GM19025 (cell line): ENCODE results near the gene ENG.

Experiments
- ATAC-seq: cut with Tn5 transposase; IDR thresholded peaks from one replicate; pipeline ENCODE4 v1.9.1; 2021; ENCODE audit warnings: mild to moderate bottlenecking, low read depth, moderate library complexity; ENCODE audit not compliant: unreplicated experiment

ENG gene

DNA sequence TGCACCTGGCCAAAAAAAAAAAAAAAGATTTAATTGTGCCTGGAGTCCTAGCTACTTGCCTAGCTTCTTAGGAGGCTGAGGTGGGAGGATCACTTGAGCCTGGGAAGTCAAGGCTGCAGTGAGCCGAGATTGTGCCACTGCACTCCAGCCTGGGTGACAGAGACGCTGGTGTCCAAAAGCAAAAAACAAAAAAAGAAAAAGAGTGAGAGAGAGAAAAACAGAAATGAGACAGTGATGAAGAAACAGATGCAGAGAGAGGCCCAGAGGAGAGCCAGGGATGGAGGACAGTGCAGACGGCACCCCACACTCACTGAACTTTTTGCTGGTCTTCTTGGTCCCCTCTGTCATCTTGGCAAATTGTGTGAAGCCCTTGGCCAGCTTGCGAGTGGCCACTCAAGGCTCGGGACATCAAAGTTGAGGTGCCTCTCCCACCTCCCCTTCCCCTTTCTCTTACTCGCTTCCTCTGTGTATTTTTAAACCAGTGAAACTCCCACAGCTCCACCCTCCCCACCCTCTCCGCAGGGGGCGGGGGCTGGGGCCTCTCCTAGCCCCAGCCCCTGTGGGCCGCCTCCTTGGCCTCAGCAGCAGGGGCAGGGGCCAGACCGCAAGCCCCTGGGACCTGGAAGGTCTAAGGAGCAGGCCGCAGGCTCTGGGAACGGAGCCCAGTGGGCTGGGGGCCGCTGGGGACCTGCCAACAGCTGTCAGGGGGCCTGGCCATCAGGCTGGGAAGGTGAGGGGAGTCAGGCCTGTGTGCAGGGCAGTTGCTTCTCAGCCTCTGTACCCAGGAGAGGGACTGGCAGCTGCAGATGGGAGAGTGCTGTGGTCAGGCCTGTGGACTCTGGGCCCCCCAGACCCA is 76.0 kb downstream of the ENG start, which contains the start of gene SH2D3C:
TSS of gene SH2D3C (minus strand) at position 387 of the 856 bp plus-strand sequence. CDS start at position 348, 39 bp downstream.
- ATAC-seq: peak; percentile 26

- no peak for ATAC-seq
Observed at GRCh38 chr9:127777368-127777980, 77.0 kb downstream of the ENG start.

DNA sequence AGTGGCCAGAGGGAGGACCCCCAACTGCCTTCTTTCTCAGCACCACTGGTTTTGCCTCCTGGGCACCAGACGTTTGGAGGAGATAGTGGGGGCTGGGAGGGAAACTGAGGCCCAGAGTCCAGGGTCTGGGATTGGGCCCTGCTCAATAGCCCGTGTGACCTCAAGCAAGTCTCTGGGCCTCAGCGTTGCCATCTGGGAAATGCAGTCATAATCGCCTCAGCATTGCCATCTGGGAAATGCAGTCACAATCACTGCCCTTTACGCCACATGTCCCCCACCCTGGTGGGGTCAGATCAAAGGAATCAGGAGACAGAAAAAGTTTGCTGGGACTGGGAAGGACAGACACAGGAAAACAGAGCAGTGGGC is 77.6 kb downstream of the ENG start:
- ATAC-seq: no peak

- ATAC-seq: no peak
Observed at GRCh38 chr9:127776195-127776923, 78.1 kb downstream of the ENG start.

- ATAC-seq: no peak
Observed at GRCh38 chr9:127773981-127774380, 80.5 kb downstream of the ENG start.

- ATAC-seq: no peak
Observed at GRCh38 chr9:127773272-127773671, 81.2 kb downstream of the ENG start.

DNA sequence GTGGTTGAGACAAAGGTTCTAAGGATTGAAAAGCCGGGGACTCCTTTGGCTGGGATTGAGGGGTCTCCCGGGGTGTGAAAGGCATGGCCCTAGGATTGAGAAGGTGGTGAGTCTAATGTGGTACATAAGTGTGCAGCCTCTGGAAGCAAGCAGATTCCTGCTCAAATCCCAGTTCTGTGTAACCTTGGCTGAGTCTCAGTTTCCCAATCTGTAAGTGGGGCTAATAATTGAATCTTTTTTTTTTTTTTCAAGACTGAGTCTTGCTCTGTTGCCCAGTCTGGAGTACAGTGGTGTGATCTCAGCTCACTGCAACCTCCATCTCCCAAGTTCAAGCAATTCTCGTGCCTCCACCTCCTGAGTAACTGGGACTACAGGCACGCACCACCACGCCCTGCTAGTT is 81.9 kb downstream of the ENG start:
- no peak for ATAC-seq

DNA sequence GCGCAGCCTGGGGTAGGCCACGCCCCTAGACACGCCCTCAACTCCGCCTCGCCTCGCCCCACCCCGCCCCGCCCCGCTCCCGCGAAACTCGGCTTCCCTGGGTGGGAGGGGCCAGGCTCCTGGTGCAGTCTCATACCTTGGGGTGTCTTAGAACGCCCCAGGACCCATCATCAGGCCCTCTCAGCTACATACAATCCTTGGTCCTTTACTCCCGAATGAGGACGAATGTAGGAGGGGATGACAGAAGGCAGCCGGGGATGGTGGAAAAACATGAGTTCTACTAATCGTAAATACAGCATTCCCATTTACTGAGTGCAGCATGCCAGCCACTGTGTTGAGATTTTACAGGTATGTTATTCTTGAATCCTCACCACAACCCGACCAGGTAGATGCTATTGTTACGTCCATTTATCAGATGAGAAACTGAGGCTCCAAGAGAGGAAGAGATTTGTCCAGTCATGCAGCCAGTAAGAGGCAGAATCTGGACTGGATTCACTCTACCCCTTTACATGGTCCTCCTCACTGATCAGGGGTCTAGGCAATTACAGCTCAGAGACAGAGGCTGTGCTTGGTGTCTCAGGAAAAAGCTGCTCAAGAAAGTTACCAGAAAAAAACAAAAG is 82.8 kb downstream of the ENG start:
- ATAC-seq: no peak

DNA sequence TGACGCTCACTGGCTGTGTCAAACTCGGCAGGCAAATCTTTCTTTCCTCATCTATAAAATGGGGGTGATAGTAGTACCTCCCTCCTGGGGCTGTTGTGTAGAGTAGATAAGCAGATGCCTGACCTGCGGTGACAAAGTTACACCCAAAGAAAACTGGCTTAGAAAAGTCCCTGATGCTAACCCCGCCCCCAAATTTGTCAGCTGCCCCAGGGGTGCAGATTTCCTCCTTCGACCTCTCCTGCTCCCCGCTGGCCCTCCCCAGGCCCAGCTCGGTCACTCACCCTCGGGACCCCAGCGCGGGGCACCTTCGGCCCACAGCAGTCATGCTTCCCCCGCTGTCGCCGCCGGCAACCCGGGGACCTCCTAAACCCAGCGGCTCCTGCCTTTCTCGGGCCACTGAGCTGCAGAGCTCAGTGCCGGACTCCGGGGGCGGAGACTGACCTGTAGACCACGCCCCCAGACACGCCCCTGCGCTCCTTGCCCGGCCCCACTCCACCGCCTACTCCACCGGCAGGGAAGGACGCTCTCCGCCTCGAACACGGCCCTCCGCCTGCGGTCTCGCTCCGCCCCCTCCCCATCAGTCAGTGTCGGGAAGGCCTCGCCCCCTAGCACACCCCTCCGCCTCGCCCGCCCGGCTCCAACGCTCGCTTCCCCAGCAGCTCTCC is 83.4 kb downstream of the ENG start:
- peak; percentile 84 for ATAC-seq

DNA sequence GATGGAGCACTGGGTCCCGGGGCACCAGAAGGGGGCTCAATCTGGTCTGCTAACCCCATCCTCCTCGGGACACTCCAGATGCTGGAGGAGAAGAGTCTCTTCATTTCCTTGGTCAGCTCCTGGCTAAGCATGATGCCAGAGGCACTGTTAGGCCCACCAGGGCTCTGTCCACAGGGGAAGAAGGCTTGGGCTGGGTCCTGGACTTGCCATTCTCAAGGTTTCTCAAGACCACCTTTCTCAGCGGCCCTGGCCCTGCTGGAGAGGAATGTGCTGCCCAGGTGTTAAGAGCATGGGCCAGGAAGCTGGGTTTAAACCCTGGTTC is 83.9 kb downstream of the ENG start:
- ATAC-seq: no peak

DNA sequence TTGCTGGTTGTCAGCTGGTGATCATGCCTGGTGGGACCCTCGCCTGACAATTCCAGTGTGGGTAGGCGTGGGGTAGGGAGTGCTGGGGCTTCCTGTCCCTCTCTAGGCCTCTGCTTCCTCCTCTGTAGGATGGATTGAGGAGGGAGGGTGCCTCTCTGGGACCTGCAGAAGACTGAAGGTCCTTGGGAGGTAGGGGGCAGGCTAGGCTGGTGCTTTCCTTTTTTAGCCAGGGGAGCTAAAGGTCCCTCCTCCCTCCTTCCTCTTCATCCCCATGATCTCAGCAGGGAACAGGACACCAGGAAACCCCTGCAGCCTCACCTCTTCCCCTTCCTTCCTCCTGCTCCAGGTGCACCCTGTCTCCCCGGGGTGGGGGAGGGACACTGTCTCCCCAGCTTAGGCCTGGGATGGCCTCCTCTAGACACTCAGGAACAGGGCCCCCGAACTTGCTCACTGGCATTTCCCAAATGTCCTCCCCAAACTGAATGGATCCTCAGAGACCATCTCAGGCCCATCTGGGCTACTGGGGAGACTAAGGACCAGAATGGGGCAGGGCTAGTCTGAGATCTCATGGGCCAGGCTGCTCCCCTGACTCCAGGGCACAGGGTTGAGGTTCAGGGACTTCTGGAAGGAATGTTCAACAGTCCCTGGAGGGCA is 84.4 kb downstream of the ENG start:
- no peak for ATAC-seq

DNA sequence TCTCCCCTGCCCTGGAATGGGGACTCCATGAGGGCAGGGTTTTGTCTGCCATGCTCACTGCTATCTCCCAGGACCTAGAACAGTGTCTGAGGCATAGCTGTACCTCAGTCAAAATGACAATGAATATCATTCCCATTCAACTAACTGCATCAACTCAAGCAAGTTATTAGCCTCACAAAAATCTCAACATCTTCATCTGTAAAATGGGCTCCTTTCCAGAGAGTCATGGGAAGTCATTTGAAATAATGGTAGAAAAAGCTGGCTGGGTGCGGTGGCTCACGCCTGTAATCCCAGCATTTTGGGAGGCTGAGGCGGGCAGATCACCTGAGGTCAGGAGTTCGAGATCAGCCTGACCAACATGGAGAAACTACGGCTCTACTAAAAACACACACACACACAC is 85.4 kb downstream of the ENG start:
- no peak for ATAC-seq

DNA sequence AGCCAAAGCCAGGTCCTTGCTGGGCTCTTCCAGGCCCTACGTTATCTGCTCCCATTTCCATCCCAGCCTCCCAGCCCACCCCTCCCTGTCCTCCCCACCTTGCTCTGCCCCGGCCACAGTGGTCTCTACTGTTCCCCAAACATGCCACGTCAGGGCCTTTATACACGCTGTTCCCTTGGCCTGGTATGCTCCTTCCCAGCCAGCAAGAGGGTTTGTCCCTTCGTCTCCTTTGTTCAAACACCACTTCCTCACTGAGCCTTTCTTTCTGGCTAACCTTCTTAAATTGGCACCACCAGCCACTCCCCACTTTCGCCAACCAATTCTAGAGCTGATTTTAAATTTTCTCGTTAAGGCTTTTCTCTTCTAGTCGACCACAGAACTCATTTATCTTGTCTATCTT is 85.8 kb downstream of the ENG start:
- ATAC-seq: no peak

- ATAC-seq: no peak
Observed at GRCh38 chr9:127767909-127768331, 86.5 kb downstream of the ENG start.

DNA sequence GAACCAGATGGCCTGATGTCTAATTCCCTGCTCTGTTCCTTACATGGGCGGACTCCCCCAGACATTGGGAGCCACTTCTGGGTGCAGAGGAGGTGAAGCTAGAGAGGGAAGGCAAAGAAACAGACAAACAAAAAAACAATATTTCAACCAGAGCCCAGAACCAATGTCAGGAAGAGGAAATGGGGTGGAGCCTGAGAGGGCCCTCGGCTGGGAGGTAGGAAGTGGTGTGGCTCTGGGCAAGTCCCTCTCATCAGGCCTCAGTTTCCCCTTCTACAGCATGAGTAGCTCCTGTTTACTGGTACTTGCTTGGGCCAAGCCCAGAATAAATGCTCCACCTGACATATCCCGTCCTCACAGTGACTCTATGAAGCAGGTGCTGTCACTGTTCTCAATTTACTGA is 87.0 kb downstream of the ENG start:
- ATAC-seq: no peak

GRCh38 chr9:127765418-127765817 is 89.0 kb downstream of the ENG start:
- no peak for ATAC-seq
